Activated CD4-positive, alpha-beta T cell treated with anti-CD3 and anti-CD28 coated beads, Interleukin-2, amount 50 U/mL, for 4 hours (primary cell): ENCODE data around the gene NCAPD2.
A peak's percentile ranks its signal among the peaks of the same experiment; 100 is the strongest.
"Not testable (repeated sequence)": the region's sequence is repeated elsewhere in the genome, so short reads cannot be mapped to it uniquely, and the experiment has no call there.

Experiments
- DNase-seq, 2 experiments: peaks; one replicate each; pipeline ENCODE4 v3.0.0-alpha.2; 2020

The NCAPD2 gene

GRCh38 chr12:6494968-6495367, 1.1 kb downstream of the NCAPD2 start:
- DNase-seq = no peak

GRCh38 chr12:6497291-6497690, 3.4 kb downstream of the NCAPD2 start:
- DNase-seq = not testable (repeated sequence)

- no peak for DNase-seq
Measured at GRCh38 chr12:6500466-6500865, 6.6 kb downstream of the NCAPD2 start.

DNA sequence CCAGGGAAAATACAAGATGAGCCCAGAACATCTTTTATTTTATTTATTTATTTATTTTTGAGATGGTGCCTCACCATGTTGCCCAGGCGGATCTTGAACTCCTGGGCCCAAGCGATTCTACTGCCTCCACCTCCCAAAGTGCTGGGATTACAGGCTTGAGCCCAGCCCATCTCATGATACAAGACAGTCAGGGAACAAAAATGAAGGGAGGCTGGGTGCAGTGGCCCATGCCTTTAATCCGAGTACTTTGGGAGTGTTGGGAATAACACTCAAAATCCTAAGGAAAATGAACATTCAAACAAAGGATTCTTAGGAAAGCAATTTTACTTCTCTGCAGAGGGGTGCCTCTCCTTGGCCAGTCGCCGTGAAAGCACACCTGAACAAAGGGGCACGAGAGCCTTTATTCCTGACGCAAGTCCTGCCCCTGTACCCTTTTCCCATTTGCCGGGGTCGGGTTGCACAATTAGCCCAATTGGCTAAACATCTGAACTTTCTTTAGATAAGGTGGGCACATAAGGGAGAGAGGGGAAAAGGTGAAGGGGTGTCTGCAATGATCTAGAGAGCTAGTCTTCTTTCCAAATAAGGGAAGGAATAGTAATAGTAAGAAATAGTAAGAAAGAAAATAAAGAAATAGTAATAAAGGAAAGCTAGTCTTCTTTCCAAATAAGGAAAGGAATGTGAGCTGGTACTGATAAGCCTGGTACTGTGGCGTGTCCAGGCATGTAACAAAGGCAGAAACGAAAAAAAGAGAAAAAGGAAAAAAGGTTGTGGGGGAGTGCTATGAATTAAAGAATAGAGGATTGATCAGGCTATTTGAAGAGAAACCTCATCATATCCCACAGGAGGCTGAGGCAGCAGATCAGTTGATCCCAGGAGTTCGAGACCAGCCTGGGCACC, 13.4 kb downstream of the NCAPD2 start:
- no peak for DNase-seq

DNA sequence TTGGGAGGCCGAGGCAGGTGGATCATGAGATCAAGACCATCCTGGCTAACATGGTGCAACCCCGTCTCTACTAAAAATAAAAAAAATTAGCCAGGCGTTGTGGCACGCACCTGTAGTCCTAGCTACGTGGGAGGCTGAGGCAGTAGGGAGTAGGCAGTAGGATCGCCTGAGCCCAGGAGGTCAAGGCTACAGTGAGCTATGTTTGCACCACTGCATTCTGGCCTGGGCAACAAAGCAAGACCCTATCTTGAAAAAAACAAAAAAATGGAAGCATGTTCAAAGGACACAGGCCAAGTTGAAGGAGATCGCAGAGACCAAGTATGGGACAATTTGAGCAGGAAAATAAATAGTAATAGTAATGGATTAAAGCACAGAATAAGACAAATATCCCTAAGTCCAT, 14.2 kb downstream of the NCAPD2 start:
- DNase-seq = no peak

DNA sequence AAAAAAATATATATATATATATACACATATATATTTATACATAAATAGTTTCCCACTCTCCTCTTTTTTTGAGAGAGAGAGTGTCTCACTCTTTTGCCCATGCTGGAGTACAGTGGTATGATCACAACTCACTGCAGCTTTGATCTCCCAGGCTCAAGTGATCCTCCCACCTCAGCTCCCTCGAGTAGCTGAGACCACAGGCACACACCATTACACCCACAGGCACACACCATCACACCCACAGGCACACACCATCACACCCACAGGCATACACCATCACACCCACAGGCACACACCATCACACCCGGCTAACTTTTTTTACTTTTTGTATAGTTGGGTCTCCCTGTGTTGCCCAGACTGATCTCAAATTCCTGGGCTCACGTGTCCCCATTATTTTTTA, 26.3 kb downstream of the NCAPD2 start:
- no peak for DNase-seq

DNA sequence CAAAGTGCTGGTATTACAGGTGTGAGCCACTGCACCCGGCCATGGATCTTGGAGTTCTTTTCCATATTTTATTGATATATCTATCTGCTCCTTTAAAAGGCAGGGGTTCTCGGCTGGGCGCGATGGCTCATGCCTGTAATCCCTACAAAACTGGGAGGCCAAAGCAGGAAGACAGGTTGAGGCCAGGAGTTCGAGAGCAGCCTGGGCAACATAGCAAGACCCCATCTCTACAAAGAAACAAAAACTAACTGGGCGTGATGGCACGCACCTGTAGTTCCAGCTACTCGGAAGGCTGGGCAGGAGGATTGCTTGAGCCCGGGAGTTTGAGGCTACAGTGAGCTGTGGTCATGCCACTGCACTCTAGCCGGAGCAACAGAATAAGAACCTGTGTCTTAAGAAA, 28.3 kb downstream of the NCAPD2 start:
- no peak for DNase-seq

- DNase-seq = no peak
Measured at GRCh38 chr12:6523708-6524107, 29.8 kb downstream of the NCAPD2 start.

DNA sequence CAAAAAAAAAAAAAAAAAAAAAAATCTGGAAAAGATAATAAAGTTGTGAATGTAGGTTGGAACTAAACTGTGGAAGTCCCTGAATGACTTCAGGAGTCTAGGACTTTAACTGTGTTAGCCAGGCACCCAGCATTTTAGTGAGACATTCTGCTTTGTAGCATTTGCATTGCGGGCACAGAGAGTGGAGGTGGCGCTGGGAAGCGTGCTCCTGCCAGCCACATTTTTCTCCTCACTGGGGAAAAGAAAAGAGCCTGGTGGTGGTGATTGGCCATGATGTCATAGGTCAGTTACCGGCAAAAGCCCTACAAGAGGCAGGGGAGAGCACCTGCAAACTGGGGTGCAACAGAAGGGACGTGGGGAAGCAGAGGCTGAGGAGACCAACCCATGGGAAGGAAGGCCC, 30.7 kb downstream of the NCAPD2 start:
- no peak for DNase-seq

DNA sequence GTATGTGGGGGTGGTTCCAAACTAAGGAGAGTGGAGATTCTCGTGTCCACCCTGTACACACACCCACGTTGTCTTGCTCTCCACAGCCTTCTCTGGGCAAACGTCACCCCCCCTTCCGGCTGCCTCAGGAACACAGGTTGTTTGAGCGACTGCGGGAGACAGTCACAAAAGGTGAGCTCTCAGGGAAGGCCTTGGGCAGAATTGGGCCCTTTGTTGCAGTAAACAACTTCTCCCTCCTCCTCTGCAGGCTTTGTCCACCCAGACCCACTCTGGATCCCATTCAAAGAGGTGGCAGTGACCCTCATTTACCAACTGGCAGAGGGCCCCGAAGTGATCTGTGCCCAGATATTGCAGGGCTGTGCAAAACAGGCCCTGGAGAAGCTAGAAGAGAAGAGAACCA, 32.3 kb downstream of the NCAPD2 start:
- no peak for DNase-seq

DNA sequence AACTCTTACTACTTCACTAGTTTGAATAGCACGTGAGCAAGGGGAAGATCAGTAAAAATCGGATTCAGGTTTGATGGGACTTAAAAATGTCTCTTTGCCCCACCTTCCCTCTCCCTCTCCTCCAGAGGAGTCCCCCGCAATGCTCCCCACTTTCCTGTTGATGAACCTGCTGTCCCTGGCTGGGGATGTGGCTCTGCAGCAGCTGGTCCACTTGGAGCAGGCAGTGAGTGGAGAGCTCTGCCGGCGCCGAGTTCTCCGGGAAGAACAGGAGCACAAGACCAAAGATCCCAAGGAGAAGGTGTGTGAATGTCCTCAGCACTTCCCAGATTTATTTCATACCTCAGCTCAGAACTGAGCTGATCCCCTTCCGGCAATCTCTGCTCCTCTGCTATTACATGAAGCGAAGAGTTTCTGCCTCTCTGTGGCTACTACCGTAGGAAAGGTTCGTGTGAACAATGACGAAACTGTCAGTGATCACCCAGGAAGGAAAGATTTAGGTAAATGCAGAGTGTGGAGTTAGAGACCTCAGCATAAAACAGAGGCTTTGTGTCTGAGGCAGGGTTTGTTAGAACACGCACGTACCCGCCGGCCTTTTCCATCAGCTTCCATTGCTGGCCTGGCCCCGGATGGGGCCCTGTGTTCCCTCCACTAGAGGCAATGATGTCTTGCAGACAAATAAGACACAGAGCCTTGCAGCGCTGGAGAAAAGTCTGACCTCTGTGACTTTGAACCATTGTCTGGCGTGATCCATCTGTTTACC, 33.0 kb downstream of the NCAPD2 start:
- no peak for DNase-seq

DNA sequence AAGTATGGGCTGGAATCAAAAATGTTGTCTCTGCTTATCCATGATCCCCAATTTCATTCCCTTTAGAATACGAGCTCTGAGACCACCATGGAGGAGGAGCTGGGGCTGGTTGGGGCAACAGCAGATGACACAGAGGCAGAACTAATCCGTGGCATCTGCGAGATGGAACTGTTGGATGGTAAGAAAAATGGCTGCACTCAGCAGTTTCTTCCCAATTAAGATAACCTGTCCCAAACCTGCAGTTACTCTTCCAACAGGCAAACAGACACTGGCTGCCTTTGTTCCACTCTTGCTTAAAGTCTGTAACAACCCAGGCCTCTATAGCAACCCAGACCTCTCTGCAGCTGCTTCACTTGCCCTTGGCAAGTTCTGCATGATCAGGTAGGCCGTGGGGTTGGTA, 33.8 kb downstream of the NCAPD2 start:
- no peak for DNase-seq

DNA sequence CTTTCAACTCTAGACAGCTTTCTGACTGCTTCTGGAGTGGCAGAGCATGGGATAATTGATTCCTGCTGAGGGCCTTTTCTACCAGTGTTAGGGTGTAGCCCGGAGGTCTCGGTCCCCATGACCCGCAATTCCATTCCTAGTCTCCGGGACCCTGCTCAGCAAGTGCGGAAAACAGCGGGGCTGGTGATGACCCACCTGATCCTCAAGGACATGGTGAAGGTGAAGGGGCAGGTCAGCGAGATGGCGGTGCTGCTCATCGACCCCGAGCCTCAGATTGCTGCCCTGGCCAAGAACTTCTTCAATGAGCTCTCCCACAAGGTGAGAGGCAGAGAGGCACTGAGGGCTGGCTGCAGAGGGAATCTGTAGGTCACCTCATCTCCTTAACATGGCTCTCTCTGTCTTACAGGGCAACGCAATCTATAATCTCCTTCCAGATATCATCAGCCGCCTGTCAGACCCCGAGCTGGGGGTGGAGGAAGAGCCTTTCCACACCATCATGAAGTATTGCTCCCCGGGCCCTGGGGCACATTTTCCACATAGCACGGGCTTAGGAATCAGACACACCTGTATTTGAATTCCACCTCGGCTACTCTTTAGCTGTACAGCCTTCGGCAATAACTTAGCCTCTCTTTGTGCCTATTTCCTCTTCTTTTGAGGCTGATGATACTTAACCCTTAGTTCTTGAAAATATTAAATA, 34.8 kb downstream of the NCAPD2 start:
- no peak for DNase-seq

GRCh38 chr12:6529291-6529737, 35.4 kb downstream of the NCAPD2 start:
- no peak for DNase-seq

DNA sequence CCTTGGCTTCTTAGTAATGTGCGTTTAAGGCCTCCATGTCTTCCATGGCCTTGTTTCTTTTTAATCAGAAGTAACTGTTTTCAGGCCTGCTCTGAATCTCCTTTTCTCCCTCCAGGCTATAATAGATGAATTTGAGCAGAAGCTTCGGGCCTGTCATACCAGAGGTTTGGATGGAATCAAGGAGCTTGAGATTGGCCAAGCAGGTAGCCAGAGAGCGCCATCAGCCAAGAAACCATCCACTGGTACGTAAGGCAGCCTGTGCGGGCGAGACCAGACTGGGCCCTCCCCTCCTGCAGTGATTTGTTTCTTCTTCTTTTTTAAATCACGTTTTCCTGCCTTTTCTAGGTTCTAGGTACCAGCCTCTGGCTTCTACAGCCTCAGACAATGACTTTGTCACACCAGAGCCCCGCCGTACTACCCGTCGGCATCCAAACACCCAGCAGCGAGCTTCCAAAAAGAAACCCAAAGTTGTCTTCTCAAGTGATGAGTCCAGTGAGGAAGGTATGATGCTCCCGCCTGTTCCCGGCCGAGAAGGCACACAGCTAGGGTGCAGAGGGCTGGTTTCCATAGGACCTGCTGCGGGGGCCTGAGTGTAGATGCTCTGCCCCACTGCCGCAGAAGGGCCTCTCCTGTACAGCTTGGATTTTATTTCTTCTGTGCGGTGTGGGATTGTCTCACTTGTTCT, 36.8 kb downstream of the NCAPD2 start:
- no peak for DNase-seq

DNA sequence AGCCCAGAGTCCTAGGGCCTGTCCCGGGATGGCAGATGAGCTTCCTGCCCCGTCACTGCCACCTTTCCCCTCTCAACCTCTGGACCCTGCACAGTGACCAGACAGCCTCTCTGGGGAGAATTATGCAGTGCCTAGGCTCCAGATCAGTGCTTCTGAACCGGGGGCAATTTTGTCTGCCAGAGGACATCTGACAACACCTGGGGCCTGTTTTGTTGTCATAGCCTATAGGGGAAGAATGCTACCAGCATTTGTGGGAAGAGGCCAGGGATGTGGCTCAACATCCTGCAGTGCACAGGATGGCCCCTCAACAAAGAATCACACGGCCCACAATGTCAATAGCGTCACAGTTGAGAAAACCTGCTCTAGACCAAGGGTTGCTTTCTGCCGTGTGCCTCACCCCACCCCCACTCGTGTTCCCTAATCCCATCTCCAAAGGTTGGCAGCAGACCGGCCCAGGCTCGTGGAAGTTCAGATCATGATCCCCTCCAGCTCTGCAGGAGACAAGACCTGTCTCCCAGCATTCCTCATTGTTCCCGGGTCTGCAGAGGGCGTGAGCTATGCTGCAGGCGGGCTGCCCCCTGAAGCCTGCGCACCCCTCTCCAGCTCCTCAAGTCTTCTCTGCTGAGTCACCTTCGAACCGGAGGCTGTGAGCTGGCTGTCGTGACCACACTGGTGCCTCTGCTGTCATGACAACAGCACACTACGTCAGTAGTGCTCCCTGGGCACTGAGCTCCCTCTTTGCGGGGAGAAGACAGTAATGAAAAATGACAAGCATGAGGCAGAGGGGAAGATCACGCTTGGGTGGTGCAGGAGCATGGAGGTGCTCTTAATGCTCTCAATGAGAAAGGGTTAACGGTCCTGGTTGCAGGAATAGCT, 38.4 kb downstream of the NCAPD2 start:
- DNase-seq = peak; percentile 79 to 84

GRCh38 chr12:6532927-6533652, 39.2 kb downstream of the NCAPD2 start:
- no peak for DNase-seq

DNA sequence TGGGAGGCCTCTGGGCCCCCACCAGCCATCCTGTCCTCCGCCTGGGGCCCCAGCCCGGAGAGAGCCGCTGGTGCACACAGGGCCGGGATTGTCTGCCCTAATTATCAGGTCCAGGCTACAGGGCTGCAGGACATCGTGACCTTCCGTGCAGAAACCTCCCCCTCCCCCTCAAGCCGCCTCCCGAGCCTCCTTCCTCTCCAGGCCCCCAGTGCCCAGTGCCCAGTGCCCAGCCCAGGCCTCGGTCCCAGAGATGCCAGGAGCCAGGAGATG, 39.7 kb downstream of the NCAPD2 start:
- DNase-seq = no peak

- DNase-seq = peak; percentile 82 to 86
Measured at GRCh38 chr12:6533923-6534694, 40.2 kb downstream of the NCAPD2 start, which contains the start of gene GAPDH. TSS of gene GAPDH (plus strand) at chr12:6534517. CDS start at chr12:6534833, 316 bp downstream.

GRCh38 chr12:6534695-6534944, 40.7 kb downstream of the NCAPD2 start:
- DNase-seq = no peak
